GM12873 (cell line): ENCODE measurements around the gene CAVIN1.

Experiments
- CTCF ChIP-seq: IDR thresholded peaks from 2 replicates; pipeline ENCODE4 v1.5.1; 2012; ENCODE audit warnings: low read depth, mild to moderate bottlenecking, moderate library complexity, low read length, control low read depth; ENCODE audit not compliant: insufficient read depth; ENCODE audit errors: missing control alignments

Gene CAVIN1

GRCh38 chr17:42423766-42424165, 710 bp upstream of the CAVIN1 start:
- no peak for TF ChIP-seq CTCF

GRCh38 chr17:42422412-42422957, 571 bp downstream of the CAVIN1 start:
- no peak for TF ChIP-seq CTCF

- TF ChIP-seq CTCF, result no peak
Measured at GRCh38 chr17:42421507-42422338, 1.3 kb downstream of the CAVIN1 start.

- TF ChIP-seq CTCF, result no peak
Measured at GRCh38 chr17:42421136-42421506, 1.9 kb downstream of the CAVIN1 start.

GRCh38 chr17:42414704-42415409, 8.2 kb downstream of the CAVIN1 start:
- TF ChIP-seq CTCF, result no peak

- no peak for TF ChIP-seq CTCF
Measured at GRCh38 chr17:42413464-42414040, 9.5 kb downstream of the CAVIN1 start.
